Osteoblast (primary cell): ENCODE data around the gene MIOS. TPM values are rescaled to one million over a fixed set of nuclear protein-coding genes. Genes with fewer than 3 reads are reported as not detected.

Experiments used
- DNase-seq: peaks from one replicate; pipeline ENCODE4 v3.0.0; 2011; ENCODE audit warnings: low spot score, mixed read lengths; ENCODE audit not compliant: insufficient read length; ENCODE audit errors: missing footprints
- H2AFZ ChIP-seq: 2 replicates; pipeline ENCODE4 v1.6.0; 2011; ENCODE audit warnings: mild to moderate bottlenecking, low read length
- H3K27ac ChIP-seq: 2 replicates; pipeline ENCODE4 v1.5.1; 2011; ENCODE audit warnings: mild to moderate bottlenecking, low read depth, low read length, moderate library complexity
- H3K27me3 ChIP-seq: 2 replicates; pipeline ENCODE4 v1.6.0; 2012; ENCODE audit warnings: mild to moderate bottlenecking, control low read depth, inconsistent platforms, low read length, moderate library complexity; ENCODE audit not compliant: insufficient read depth
- H3K36me3 ChIP-seq: 2 replicates; pipeline ENCODE4 v1.5.1; 2011; ENCODE audit warnings: mild to moderate bottlenecking, low read length, control low read depth, moderate library complexity; ENCODE audit not compliant: insufficient read depth
- H3K4me1 ChIP-seq: 2 replicates; pipeline ENCODE4 v1.5.1; 2011; ENCODE audit warnings: mild to moderate bottlenecking, low read length, control low read depth, moderate library complexity; ENCODE audit not compliant: insufficient read depth
- H3K4me2 ChIP-seq: 2 replicates; pipeline ENCODE4 v1.6.0; 2011; ENCODE audit warnings: mild to moderate bottlenecking, low read length; ENCODE audit not compliant: insufficient read depth
- H3K4me3 ChIP-seq: fragments of 200-600 bp; sonication (generic); 3 replicates; pipeline ENCODE4 v1.5.1; 2012; ENCODE audit warnings: mild to moderate bottlenecking, low read length, inconsistent platforms; ENCODE audit not compliant: insufficient read depth
- H3K79me2 ChIP-seq: 2 replicates; pipeline ENCODE4 v1.6.0; 2012; ENCODE audit warnings: mild to moderate bottlenecking, low read length, control low read depth, inconsistent platforms; ENCODE audit not compliant: insufficient read depth
- H3K9me3 ChIP-seq: 2 replicates; pipeline ENCODE4 v1.5.1; 2011; ENCODE audit warnings: low read depth, low read length, control low read depth
- H4K20me1 ChIP-seq: 2 replicates; pipeline ENCODE4 v1.6.0; 2012; ENCODE audit warnings: mild to moderate bottlenecking, low read length, control low read depth; ENCODE audit not compliant: insufficient read depth
- total RNA-seq: library from RNA; depleted of rRNA; stranded (reverse); fragments of >200 nt; gene quantifications from 2 replicates; pipeline ENCODE4 v1.2.3, GENCODE V29; 2012
- TF ChIP-seq, protein P1 (sequence below): IDR thresholded peaks from 2 replicates; pipeline ENCODE4 v1.5.1; 2011; ENCODE audit warnings: mild to moderate bottlenecking, low read depth, low read length, moderate library complexity; ENCODE audit errors: extremely low read depth

MIOS gene
- total RNA-seq, 1 donor: 43.4 TPM

DNA sequence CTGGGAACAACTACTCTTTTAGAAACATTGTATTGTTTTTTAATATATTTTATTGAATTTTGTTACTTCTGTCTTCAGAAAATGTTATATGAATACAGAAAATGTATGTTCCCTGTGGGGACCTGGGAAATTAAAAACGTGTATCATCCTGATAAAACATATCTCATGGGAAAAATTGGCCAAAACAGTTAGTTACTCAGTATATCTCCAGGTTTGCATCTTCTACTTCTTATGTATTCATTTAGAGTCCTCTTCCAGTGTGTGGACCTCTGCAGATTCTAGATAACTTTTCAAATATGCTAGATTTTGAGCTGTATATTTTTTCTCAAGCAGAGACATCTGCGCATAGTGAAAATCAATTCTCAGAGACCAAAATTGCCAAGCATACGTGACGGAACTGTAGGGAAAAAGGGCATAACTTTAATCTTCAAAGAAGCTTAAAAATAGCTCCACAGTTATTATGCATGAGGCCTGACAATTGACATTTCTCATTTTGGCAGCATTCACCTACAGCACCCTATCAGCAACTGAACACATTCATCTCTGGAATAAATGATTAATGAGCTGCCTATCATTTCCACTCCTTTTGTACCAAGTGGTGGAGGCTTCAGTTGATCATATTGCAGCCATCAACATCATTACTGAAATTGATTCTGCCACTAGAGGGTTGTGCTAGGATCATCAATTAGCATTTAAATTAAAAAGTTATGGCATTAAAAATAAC is 47.5 kb downstream of the MIOS start:
- no peaks in the 10 kb centered on the region for H4K20me1 ChIP-seq
- DNase-seq: no peak
- H3K27me3 ChIP-seq: no peaks in the 10 kb centered on the region
- no peaks in the 10 kb centered on the region for H3K79me2 ChIP-seq
- no peak overlapping the region for H3K4me2 ChIP-seq
- H3K4me1 ChIP-seq: no peaks in the 10 kb centered on the region
- TF ChIP-seq, protein P1, sequence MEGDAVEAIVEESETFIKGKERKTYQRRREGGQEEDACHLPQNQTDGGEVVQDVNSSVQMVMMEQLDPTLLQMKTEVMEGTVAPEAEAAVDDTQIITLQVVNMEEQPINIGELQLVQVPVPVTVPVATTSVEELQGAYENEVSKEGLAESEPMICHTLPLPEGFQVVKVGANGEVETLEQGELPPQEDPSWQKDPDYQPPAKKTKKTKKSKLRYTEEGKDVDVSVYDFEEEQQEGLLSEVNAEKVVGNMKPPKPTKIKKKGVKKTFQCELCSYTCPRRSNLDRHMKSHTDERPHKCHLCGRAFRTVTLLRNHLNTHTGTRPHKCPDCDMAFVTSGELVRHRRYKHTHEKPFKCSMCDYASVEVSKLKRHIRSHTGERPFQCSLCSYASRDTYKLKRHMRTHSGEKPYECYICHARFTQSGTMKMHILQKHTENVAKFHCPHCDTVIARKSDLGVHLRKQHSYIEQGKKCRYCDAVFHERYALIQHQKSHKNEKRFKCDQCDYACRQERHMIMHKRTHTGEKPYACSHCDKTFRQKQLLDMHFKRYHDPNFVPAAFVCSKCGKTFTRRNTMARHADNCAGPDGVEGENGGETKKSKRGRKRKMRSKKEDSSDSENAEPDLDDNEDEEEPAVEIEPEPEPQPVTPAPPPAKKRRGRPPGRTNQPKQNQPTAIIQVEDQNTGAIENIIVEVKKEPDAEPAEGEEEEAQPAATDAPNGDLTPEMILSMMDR: no peak
- H3K36me3 ChIP-seq: peaks cover under 1% of the 10 kb centered on the region
- H2AFZ ChIP-seq: no peak overlapping the region
- H3K27ac ChIP-seq: no peak overlapping the region
- H3K9me3 ChIP-seq: no peaks in the 10 kb centered on the region
- no peak overlapping the region for H3K4me3 ChIP-seq

DNA sequence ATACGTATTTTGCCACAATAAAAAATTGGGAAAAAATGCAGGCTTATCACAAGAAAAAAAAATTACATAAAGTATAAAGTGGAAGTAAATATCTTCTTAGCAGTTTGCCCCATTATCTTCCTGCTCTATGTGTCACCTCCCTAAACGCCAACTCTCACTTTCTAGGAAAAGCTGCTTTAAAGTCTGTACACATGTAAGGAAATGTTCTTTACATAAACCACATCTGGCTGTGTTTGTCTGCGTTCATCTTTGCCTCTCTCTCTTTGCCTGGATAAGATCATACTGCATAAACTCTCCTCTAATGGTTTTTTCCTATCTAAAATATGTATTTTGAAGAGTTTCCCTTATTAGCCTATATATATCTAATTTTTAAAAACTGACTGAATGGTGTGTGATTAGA is 50.9 kb downstream of the MIOS start:
- TF ChIP-seq, protein P1: no peak

DNA sequence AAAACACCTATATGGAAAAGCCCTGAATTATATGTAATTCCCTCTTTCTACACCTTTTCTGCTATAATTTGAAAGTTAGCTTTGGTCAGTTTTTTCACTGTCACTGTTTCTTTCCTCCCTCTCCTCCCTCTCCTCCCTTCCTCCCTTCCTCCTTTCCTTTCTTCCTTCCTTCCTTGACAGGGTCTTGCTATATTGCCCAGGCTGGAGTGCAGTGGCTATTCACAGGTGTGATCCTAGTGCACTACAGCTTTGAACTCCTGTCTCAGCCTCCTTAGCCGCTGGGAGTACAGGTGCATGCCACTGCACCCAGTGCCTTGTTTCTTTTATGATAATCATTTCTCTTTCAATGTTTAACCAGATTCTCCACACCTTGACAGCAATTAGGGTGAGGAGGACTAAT is 51.7 kb downstream of the MIOS start:
- H4K20me1 ChIP-seq: no peaks in the 10 kb centered on the region
- no peaks in the 10 kb centered on the region for H3K4me1 ChIP-seq
- H3K4me3 ChIP-seq: no peak overlapping the region
- no peak overlapping the region for H2AFZ ChIP-seq
- H3K9me3 ChIP-seq: no peaks in the 10 kb centered on the region
- H3K79me2 ChIP-seq: no peaks in the 10 kb centered on the region
- H3K27me3 ChIP-seq: no peaks in the 10 kb centered on the region
- TF ChIP-seq, protein P1: no peak
- no peak overlapping the region for H3K27ac ChIP-seq
- no peaks in the 10 kb centered on the region for H3K36me3 ChIP-seq
- DNase-seq: no peak
- H3K4me2 ChIP-seq: no peak overlapping the region

More for the DNA sequence above, 50.9 kb downstream of the MIOS start:
- H3K9me3 ChIP-seq: no peaks in the 10 kb centered on the region
- no peak overlapping the region for H3K27ac ChIP-seq
- H3K4me1 ChIP-seq: no peaks in the 10 kb centered on the region
- no peaks in the 10 kb centered on the region for H3K27me3 ChIP-seq
- no peaks in the 10 kb centered on the region for H3K36me3 ChIP-seq
- H3K79me2 ChIP-seq: no peaks in the 10 kb centered on the region
- H4K20me1 ChIP-seq: no peaks in the 10 kb centered on the region
- no peak overlapping the region for H2AFZ ChIP-seq
- DNase-seq: no peak
- H3K4me2 ChIP-seq: no peak overlapping the region
- H3K4me3 ChIP-seq: no peak overlapping the region

DNA sequence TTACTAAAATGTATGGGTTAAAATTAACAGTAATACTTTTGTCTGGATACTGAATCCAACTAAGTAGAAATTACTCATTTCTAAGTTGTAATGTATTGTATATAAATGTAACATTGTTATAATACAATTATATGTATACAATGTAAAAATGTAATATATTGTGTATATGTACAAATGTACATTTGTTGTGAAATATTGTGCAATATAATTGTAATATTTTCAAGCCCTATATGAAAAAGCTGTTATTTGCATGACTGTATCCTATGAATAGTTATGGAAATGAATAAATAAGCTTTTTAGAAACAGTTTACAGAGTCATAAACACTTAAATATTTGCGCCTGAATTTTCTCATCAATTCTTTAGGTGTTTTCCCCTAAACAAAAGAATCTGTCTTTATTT is 53.6 kb downstream of the MIOS start:
- no peaks in the 10 kb centered on the region for H3K4me1 ChIP-seq
- no peak for DNase-seq
- no peak overlapping the region for H3K4me2 ChIP-seq
- TF ChIP-seq, protein P1: no peak
- no peaks in the 10 kb centered on the region for H3K27me3 ChIP-seq
- no peaks in the 10 kb centered on the region for H3K79me2 ChIP-seq
- H3K9me3 ChIP-seq: no peaks in the 10 kb centered on the region
- no peak overlapping the region for H3K27ac ChIP-seq
- no peaks in the 10 kb centered on the region for H4K20me1 ChIP-seq
- no peak overlapping the region for H2AFZ ChIP-seq
- H3K4me3 ChIP-seq: no peak overlapping the region
- H3K36me3 ChIP-seq: no peaks in the 10 kb centered on the region
